Chondrocyte (in vitro differentiated cells): ENCODE results near the gene MOV10. TPM values are rescaled to one million over a fixed set of nuclear protein-coding genes. Genes with fewer than 3 reads are reported as not detected.
"Not testable (repeated sequence)": the region's sequence is repeated elsewhere in the genome, so short reads cannot be mapped to it uniquely, and the experiment has no call there.

Experiments used
- DNase-seq: peaks from one replicate; pipeline ENCODE4 v3.0.0; 2021; ENCODE audit warnings: mixed read lengths, low spot score
- H3K27ac Mint-ChIP-seq: one replicate; pipeline ENCODE4 v1.8.0; 2021; ENCODE audit warnings: mild to moderate bottlenecking, moderate library complexity, mixed read lengths; ENCODE audit not compliant: unreplicated experiment
- H3K27me3 Mint-ChIP-seq: 2 replicates; pipeline ENCODE4 v1.8.0; 2021; ENCODE audit warnings: low read depth, mixed read lengths
- H3K36me3 Mint-ChIP-seq: 2 replicates; pipeline ENCODE4 v1.8.0; 2021; ENCODE audit warnings: low read depth, mixed read lengths
- H3K4me1 Mint-ChIP-seq: 2 replicates; pipeline ENCODE4 v1.8.0; 2021; ENCODE audit warnings: low read depth, mild to moderate bottlenecking, mixed read lengths
- H3K4me3 Mint-ChIP-seq: one replicate; pipeline ENCODE4 v1.8.0; 2021; ENCODE audit warnings: mild to moderate bottlenecking, moderate library complexity, mixed read lengths; ENCODE audit not compliant: unreplicated experiment
- H3K9me3 Mint-ChIP-seq: 2 replicates; pipeline ENCODE4 v1.8.0; 2021; ENCODE audit warnings: low read depth, mixed read lengths
- CTCF ChIP-seq: fragments of 200-600 bp; sonication (generic); IDR thresholded peaks from 2 replicates; pipeline ENCODE4 v1.5.0; 2021; ENCODE audit warnings: antibody characterized with exemption, mild to moderate bottlenecking, moderate library complexity
- total RNA-seq: library from RNA; stranded (reverse); gene quantifications from 3 replicates; pipeline ENCODE4 v1.2.1, GENCODE V29; 2021

Gene MOV10
- total RNA-seq, 1 donor from 2014 or later = 45.9 TPM

DNA sequence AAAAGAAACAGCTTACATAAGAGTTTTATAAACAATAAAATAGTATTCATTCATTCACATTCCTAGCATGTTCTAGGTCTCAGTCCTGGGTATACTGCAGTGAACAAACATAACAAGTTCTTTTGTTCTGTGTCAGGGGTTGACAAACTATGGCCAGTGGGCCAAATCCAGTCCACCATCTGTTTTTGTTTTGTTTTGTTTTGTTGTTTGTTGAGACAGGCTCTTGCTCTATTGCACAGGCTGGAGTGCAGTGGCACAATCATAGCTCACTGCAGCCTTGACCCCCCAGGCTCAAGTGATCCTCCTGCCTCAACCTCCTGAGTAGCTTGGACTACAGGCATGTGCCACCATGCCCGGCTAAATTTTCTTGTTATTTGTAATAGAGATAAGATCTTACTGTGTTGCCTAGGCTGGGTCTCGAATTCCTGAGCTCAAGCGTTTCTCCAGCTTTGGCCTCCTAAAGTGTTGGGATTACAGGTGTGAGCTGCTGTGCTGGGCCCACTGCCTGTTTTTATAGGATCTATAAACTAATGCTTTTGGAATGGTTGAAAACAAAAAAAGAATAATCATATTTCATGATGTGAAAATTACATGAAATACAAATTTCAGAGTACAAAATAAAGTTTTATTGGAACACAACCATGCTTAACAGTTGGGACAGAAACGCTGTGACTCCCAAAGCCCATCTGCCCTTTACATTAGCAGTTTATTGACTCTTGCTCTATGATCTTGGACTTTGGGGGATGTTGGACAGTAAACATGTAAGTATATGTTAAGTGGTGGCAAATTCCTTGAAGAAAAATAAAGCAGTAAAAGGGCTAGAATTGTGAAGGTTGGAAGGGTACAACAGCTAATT, 37.0 kb upstream of the MOV10 start:
- Mint-ChIP-seq H3K27ac (peak overlapping the region; percentile 90), H3K4me1 (peaks cover 47% of the 10 kb centered on the region), H3K36me3 (no peaks in the 10 kb centered on the region), H3K4me3 (no peak overlapping the region), H3K27me3 (no peaks in the 10 kb centered on the region), H3K9me3 (peaks cover 3% of the 10 kb centered on the region)
- DNase-seq = no peak
- no peak for TF ChIP-seq CTCF

GRCh38 chr1:112638110-112638428, 36.4 kb upstream of the MOV10 start:
- Mint-ChIP-seq H3K27ac (peak overlapping the region; percentile 90), H3K4me3 (no peak overlapping the region), H3K9me3 (peaks cover 3% of the 10 kb centered on the region)

DNA sequence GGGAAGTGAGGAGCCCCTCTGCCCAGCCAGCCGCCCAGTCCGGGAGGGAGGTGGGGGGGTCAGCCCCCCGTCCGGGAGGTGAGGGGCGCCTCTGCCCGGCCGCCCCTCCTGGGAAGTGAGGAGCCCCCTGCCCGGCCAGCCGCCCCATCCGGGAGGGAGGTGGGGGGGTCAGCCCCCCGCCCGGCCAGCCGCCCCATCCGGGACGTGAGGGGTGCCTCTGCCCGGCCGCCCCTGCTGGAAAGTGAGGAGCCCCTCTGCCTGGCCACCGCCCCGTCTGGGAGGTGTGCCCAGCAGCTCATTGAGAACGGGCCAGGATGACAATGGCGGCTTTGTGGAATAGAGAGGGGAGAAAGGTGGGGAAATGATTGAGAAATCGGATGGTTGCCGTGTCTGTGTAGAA, 34.0 kb upstream of the MOV10 start:
- DNase-seq, H3K4me3 Mint-ChIP-seq, H3K36me3 Mint-ChIP-seq, H3K27ac Mint-ChIP-seq, H3K27me3 Mint-ChIP-seq, H3K9me3 Mint-ChIP-seq: not testable (repeated sequence)
- peaks cover 25% of the 10 kb centered on the region for H3K4me1 Mint-ChIP-seq

More at GRCh38 chr1:112638110-112638428, 36.4 kb upstream of the MOV10 start:
- Mint-ChIP-seq H3K4me1 (peaks cover 43% of the 10 kb centered on the region), H3K36me3 (no peaks in the 10 kb centered on the region), H3K27me3 (no peaks in the 10 kb centered on the region)
- no peak for DNase-seq
- no peak for TF ChIP-seq CTCF

DNA sequence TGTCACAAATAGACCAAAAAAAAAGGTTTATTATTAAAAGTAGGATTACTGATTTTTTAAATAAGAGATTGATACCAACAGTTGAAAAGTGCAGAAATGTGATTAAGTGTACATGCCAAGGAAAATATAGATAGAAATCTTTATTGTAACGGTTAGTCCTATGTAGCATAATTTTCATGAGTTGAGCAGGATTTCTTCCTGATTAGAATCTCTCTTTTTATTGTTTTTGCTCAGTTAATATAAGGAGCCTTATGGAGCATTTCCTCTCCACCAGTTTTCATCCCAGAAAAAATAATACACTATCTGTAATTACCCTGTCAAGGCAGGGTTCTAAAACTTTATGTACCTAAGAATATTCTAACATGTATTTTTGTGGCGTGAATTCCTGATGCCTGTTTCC, 31.4 kb upstream of the MOV10 start:
- Mint-ChIP-seq H3K27me3 (no peaks in the 10 kb centered on the region), H3K9me3 (no peaks in the 10 kb centered on the region), H3K4me3 (no peak overlapping the region), H3K27ac (no peak overlapping the region), H3K4me1 (peaks cover 5% of the 10 kb centered on the region), H3K36me3 (peaks cover 6% of the 10 kb centered on the region)
- no peak for DNase-seq
- TF ChIP-seq CTCF = no peak

- H3K4me1 Mint-ChIP-seq = peaks cover 4% of the 10 kb centered on the region
- TF ChIP-seq CTCF = no peak
- no peaks in the 10 kb centered on the region for H3K9me3 Mint-ChIP-seq
- no peaks in the 10 kb centered on the region for H3K27me3 Mint-ChIP-seq
- H3K36me3 Mint-ChIP-seq = peaks cover 17% of the 10 kb centered on the region
- H3K4me3 Mint-ChIP-seq = no peak overlapping the region
- H3K27ac Mint-ChIP-seq = no peak overlapping the region
- DNase-seq = no peak
Measured at GRCh38 chr1:112646225-112646624, 28.2 kb upstream of the MOV10 start.

GRCh38 chr1:112651205-112651604, 23.3 kb upstream of the MOV10 start:
- no peak for DNase-seq
- Mint-ChIP-seq H3K9me3 (no peaks in the 10 kb centered on the region), H3K27me3 (no peaks in the 10 kb centered on the region), H3K4me1 (peaks cover 11% of the 10 kb centered on the region), H3K4me3 (no peak overlapping the region), H3K36me3 (peaks cover 18% of the 10 kb centered on the region), H3K27ac (no peak overlapping the region)
- no peak for TF ChIP-seq CTCF
